NCI-H2171 treated with DMSO at 0.1 percent for 48 hours (cell line): ENCODE results near the gene DUSP16.

Experiments used
- DNase-seq: peaks from one replicate; lab custom pipeline; 2025; lab: John Stamatoyannopoulos, UW

DUSP16 gene

DNA sequence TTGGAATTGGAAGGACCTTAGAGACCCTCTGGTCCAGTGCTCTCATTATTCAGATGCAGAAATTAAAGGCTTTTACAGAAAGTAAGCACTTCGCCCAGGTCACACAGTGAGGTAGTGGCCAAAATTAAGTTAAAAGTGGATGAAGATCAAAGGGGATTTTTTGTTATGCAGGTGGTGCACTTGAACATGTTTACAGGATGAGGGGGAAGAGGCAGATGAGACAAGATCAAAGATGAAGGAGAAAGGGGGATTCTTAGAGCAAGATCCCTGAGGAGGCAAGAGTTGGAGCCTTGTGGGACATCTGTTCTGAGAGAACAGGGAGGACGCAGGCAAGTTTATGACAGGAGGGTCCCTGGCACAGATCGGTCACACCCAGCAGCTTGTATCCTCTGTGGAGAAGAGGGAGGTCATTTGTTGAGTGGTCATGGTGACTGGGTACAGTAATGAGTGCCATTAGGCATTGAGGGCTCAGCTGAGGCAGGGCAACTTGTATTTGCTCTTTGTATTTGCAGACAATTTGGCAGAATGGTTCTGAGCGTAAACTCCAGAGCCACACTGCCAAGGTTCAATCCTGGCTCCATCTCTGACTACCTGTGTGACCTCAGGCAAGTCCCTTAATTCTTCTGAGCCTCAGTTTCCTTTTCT lies 121.8 kb downstream of the DUSP16 start:
- DNase-seq = no peak

GRCh38 chr12:12439636-12440035 lies 123.0 kb downstream of the DUSP16 start:
- DNase-seq = no peak

GRCh38 chr12:12436831-12437345 lies 125.8 kb downstream of the DUSP16 start:
- DNase-seq = no peak

GRCh38 chr12:12433203-12433731 lies 129.4 kb downstream of the DUSP16 start:
- no peak for DNase-seq

- no peak for DNase-seq
These were observed 130.3 kb downstream of the DUSP16 start for GRCh38 chr12:12432364-12432763.

- DNase-seq = no peak
These were observed 133.6 kb downstream of the DUSP16 start for GRCh38 chr12:12428961-12429657.

DNA sequence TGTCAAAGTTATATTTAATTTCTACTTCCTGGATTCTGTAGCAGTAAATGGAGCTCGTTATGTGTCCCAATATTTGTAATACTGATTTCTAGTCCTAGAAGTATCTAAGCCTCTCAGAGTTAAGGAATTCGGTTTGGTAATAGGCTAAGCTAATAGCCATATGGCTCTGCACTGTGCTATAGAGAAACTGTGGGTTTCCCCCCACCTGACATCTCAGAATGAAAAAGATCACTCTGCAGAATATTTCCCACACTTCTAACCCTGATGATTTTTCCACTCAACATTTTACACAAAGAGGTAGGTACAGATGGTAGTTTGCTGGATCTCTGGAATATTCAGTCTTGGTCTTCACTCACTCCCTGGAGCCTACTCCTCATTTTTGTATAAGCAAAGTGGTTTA lies 134.6 kb downstream of the DUSP16 start:
- no peak for DNase-seq

DNA sequence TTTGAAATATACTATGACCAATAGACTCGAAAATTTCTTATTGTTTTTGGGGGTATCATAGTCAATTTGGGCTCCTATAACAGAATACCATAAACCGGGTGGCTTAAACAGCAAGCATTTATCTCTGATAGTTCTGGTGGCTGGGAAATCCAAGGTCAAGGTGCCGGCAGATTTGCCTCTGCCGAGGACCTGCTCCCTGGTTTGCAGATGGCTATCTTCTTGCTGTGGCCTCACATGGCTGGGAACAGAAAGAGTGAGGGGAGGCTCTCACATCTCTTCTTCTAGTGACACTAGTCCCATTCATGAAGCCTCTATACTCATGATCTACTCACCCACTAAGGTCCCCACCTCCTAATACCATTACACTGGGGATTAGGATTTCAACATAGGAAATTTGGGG lies 135.1 kb downstream of the DUSP16 start:
- no peak for DNase-seq

DNA sequence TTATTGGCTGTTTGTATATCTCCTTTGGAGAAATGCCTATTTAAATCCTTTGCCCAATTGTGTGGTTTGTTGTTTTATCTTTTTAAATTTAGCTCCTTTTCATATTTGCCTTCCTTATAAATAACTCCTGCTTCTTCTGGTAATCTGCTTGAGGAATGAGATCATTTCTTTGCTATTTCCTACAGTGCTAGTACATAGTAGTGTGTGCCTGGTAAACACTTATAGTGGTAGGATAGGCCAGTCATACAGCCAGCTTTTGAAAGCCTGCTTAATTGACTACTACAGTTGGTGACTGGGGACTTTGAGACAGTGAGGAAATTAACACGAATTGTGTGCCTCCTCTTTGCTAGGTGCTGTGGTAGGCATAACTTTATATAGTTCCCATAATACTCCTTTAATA lies 137.0 kb downstream of the DUSP16 start:
- no peak for DNase-seq

GRCh38 chr12:12425001-12425400 lies 137.7 kb downstream of the DUSP16 start:
- no peak for DNase-seq
